T-helper 1 cell (primary cell): ENCODE data around the gene TMIGD3.

Experiments used
- DNase-seq, 5 donors: peaks; one replicate each; pipeline ENCODE4 v3.0.0-alpha.2; 2012 to 2020

Gene TMIGD3

GRCh38 chr1:111474521-111474920 lies 28.9 kb downstream of the TMIGD3 start:
- no peak for DNase-seq

- no peak for DNase-seq
These were observed 29.3 kb downstream of the TMIGD3 start for GRCh38 chr1:111474106-111474505.

- no peak for DNase-seq
These were observed 31.9 kb downstream of the TMIGD3 start for GRCh38 chr1:111471538-111471937.

GRCh38 chr1:111471012-111471411 lies 32.4 kb downstream of the TMIGD3 start:
- DNase-seq, result peak; percentile 34 to 91 (median 58)

- DNase-seq, result no peak
These were observed 32.8 kb downstream of the TMIGD3 start for GRCh38 chr1:111470596-111470995.

- no peak for DNase-seq
These were observed 33.9 kb downstream of the TMIGD3 start for GRCh38 chr1:111469539-111469938.

GRCh38 chr1:111468717-111469100 lies 34.7 kb downstream of the TMIGD3 start:
- no peak for DNase-seq

- DNase-seq, result no peak
These were observed 35.3 kb downstream of the TMIGD3 start for GRCh38 chr1:111467865-111468716.

- no peak for DNase-seq
These were observed 37.0 kb downstream of the TMIGD3 start for GRCh38 chr1:111466480-111466879.

- no peak for DNase-seq
These were observed 37.7 kb downstream of the TMIGD3 start for GRCh38 chr1:111465754-111466153.

GRCh38 chr1:111463029-111463683 lies 40.3 kb downstream of the TMIGD3 start:
- DNase-seq, result no peak

GRCh38 chr1:111462370-111463028 lies 40.9 kb downstream of the TMIGD3 start:
- no peak for DNase-seq

- no peak for DNase-seq
These were observed 41.7 kb downstream of the TMIGD3 start for GRCh38 chr1:111461765-111462164.

- no peak for DNase-seq
These were observed 47.8 kb downstream of the TMIGD3 start for GRCh38 chr1:111455642-111456031.

GRCh38 chr1:111454859-111455641 lies 48.4 kb downstream of the TMIGD3 start:
- peak in 1 of 5 donors; percentile 76 for DNase-seq

- no peak for DNase-seq
These were observed 49.7 kb downstream of the TMIGD3 start for GRCh38 chr1:111453706-111454105.

GRCh38 chr1:111452581-111452980 lies 50.9 kb downstream of the TMIGD3 start:
- no peak for DNase-seq

- DNase-seq, result no peak
These were observed 53.2 kb downstream of the TMIGD3 start for GRCh38 chr1:111450185-111450584.

GRCh38 chr1:111449703-111450017 lies 53.8 kb downstream of the TMIGD3 start:
- DNase-seq, result no peak

- DNase-seq, result peak; percentile 83 to 98 (median 87)
These were observed 54.3 kb downstream of the TMIGD3 start, which contains the start of the genes ATP5PB and WDR77 for GRCh38 chr1:111448918-111449702. ATP5PB (plus strand) TSS chr1:111449464; CDS start chr1:111449542, 78 bp downstream. WDR77 (minus strand) TSS chr1:111449256; CDS start chr1:111449169, 87 bp downstream.

- peak in 2 of 5 donors; percentile 6 to 14 for DNase-seq
These were observed 54.9 kb downstream of the TMIGD3 start for GRCh38 chr1:111448482-111448917.
